PFSK-1 (cell line): Measurements from ENCODE around the gene TP53I3.

ENCODE experiments used
- FOXP2 ChIP-seq: optimal IDR thresholded peaks from 2 replicates; pipeline ENCODE3; 2011; ENCODE audit warnings: borderline replicate concordance, control low read depth, inconsistent platforms; ENCODE audit not compliant: insufficient read depth; ENCODE audit errors: extremely low read length, extremely low read depth
- POLR2AphosphoS5 ChIP-seq: IDR thresholded peaks from 2 replicates; pipeline ENCODE4 v1.6.1; 2012; ENCODE audit warnings: low read depth, mild to moderate bottlenecking, control low read depth, low read length, moderate library complexity
- REST ChIP-seq, 2 experiments: IDR thresholded peaks; 2 replicates each; pipeline versions ENCODE4 v1.6.1 to v1.8.0; 2011 to 2012; ENCODE audit warnings: low read depth in 2 of 2, low read length in 2 of 2, control low read depth in 1 of 2, inconsistent platforms in 1 of 2, mild to moderate bottlenecking in 1 of 2, moderate library complexity in 1 of 2; ENCODE audit not compliant: insufficient read depth in 1 of 2
- SIN3A ChIP-seq: IDR thresholded peaks from 2 replicates; pipeline ENCODE4 v1.6.1; 2012; ENCODE audit warnings: mild to moderate bottlenecking, low read length, moderate library complexity, borderline replicate concordance; ENCODE audit not compliant: insufficient read depth
- TAF1 ChIP-seq: IDR thresholded peaks from 2 replicates; pipeline ENCODE4 v1.6.1; 2012; ENCODE audit warnings: low read length, control low read depth, borderline replicate concordance; ENCODE audit not compliant: insufficient read depth

TP53I3 gene

GRCh38 chr2:24117902-24118301 lies 33.3 kb upstream of the TP53I3 start:
- TF ChIP-seq FOXP2 (no peak), SIN3A (no peak), TAF1 (no peak), REST (IDR thresholded peaks at IDR 0.05; ENCODE audit: insufficient read depth in 1 of 2, low read depth in 2 of 2, low read length in 2 of 2) (no peak), POLR2AphosphoS5 (no peak)

GRCh38 chr2:24115057-24115456 lies 30.4 kb upstream of the TP53I3 start:
- no peak for TF ChIP-seq FOXP2

GRCh38 chr2:24111407-24111901 lies 26.8 kb upstream of the TP53I3 start:
- no peak for TF ChIP-seq FOXP2
- no peak for TF ChIP-seq REST (IDR thresholded peaks at IDR 0.05; ENCODE audit: insufficient read depth in 1 of 2, low read depth in 2 of 2, low read length in 2 of 2)
- TF ChIP-seq SIN3A, result no peak
- TF ChIP-seq POLR2AphosphoS5, result no peak
- TF ChIP-seq TAF1, result no peak

GRCh38 chr2:24110660-24111303 lies 26.1 kb upstream of the TP53I3 start:
- TF ChIP-seq POLR2AphosphoS5 (no peak), SIN3A (no peak), TAF1 (no peak), FOXP2 (no peak), REST (IDR thresholded peaks at IDR 0.05; ENCODE audit: insufficient read depth in 1 of 2, low read depth in 2 of 2, low read length in 2 of 2) (no peak)

GRCh38 chr2:24107336-24107735 lies 22.7 kb upstream of the TP53I3 start:
- TF ChIP-seq TAF1 (no peak), POLR2AphosphoS5 (no peak), SIN3A (no peak), REST (IDR thresholded peaks at IDR 0.05; ENCODE audit: insufficient read depth in 1 of 2, low read depth in 2 of 2, low read length in 2 of 2) (no peak), FOXP2 (no peak)
